GM11168 (cell line): ENCODE measurements around the gene TTLL5.

Source experiments
- in situ Hi-C: fragments of 300-500 bp; cut with MboI; formaldehyde crosslinking; loops from one replicate; pipeline ENCODE4 v1.12.0; 2022; ENCODE audit warnings: low sequenced_read_pairs; ENCODE audit not compliant: unreplicated experiment

TTLL5 gene, protein sequence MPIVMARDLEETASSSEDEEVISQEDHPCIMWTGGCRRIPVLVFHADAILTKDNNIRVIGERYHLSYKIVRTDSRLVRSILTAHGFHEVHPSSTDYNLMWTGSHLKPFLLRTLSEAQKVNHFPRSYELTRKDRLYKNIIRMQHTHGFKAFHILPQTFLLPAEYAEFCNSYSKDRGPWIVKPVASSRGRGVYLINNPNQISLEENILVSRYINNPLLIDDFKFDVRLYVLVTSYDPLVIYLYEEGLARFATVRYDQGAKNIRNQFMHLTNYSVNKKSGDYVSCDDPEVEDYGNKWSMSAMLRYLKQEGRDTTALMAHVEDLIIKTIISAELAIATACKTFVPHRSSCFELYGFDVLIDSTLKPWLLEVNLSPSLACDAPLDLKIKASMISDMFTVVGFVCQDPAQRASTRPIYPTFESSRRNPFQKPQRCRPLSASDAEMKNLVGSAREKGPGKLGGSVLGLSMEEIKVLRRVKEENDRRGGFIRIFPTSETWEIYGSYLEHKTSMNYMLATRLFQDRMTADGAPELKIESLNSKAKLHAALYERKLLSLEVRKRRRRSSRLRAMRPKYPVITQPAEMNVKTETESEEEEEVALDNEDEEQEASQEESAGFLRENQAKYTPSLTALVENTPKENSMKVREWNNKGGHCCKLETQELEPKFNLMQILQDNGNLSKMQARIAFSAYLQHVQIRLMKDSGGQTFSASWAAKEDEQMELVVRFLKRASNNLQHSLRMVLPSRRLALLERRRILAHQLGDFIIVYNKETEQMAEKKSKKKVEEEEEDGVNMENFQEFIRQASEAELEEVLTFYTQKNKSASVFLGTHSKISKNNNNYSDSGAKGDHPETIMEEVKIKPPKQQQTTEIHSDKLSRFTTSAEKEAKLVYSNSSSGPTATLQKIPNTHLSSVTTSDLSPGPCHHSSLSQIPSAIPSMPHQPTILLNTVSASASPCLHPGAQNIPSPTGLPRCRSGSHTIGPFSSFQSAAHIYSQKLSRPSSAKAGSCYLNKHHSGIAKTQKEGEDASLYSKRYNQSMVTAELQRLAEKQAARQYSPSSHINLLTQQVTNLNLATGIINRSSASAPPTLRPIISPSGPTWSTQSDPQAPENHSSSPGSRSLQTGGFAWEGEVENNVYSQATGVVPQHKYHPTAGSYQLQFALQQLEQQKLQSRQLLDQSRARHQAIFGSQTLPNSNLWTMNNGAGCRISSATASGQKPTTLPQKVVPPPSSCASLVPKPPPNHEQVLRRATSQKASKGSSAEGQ (N-terminal part only)

DNA sequence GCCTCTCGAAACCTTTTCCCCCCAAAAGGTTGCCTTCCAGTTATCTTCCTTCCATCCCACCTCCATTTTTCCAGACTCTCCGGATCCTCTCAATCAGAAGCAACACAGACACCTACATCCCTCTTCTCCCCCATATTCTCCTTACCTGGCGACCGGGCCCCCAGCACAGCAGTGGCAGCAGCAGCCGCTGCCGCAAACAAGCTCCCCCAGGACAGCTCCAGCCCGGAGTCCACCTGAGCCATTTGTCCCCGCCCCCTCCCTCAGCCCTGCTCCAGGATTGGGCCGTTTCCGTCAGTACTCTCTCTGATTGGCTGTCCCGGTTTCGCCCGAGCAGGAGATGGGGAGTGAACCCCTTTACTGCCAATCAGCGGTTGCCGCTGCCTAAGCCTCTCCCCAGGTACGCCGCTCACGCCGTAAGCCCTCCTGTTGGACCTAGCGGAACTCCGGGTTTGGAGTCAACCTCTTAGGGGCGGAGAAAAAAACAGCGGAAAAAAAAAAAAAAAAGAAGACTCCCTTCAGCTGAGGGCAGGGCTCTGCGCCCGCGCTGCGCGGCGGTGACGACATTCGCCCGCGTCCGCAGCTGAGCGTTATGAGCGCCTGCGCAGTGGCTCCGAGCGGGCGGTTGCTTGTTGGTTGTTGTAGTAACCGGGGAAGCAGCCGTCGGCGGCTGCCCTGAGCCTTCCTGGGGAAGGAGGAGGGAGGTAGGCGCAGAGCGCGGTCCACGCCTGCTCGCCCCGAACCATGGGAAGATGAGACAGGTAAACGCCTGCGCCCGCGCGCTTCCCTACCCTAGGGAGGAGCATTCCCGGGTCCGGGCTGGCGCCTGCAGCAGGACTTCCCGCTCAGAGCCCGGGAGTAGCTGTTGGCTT is at the start of gene TTLL5, which contains the start of gene ERG28:
TTLL5 (plus strand) TSS at position 617 of the 869 bp plus-strand sequence. CDS start 1,904 bp downstream, outside the sequence.
ERG28 (minus strand) TSS at position 247 of the 869 bp plus-strand sequence. CDS start 3,374 bp downstream, outside the sequence.
- in situ Hi-C loops = no loop called here

DNA sequence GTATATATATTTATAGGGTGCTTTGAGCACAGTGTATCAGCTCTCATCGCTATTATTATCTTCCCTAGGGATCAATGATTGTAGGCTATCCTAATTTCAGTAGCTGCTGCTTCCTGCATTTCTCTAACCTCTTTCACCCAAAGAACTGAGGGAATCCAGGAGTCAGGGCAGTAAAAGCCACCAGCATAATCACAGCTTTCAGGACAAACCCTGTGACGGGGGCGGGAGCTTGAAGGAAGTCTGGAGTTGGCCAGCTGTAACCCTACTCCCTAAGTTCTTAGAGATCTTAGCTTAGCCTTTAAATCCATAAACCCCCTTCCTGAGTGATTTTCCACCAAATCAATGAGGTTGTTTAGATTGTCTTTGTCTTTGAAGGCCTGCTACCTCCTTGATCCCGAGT is 48.9 kb upstream of the TTLL5 start:
- in situ Hi-C loops = no loop called here

DNA sequence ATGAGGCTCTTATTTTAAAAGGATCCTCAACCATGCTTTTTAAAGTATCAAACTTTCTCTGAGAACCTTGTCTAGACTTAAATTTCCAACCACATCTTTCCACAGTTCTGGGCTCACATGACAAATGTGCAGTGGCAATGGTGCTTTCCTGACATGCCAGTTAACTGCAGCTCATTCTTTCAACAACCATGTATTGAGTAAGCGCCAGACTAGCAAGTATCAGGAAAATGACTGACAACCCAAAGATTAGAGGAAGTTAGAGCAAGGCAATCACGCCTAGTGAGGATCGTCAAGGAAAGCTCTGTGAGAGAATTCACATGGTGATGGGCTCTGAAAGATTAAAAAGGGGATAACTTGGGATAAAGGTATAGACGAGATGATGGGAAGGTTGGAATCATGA is 46.9 kb upstream of the TTLL5 start:
- in situ Hi-C loops = no loop called here

DNA sequence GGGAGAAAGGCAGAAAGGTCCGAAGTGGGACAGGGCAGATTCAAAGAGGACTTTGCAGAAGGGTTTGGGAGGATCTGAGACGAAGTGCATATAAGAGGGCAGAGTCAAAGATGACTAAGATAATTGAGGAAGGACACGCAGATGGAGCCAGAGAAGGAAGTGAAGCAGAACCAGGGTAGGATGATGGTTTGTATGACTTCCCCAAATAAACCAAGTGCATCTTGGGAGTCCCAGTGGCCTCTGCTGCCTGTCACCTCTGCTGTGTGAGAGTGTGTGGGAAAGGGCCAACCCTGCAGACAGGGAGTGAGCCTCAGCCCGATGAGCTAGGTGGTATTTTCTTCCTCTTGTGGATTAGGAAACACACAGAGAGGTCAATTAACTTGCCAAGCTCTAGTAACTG is 45.8 kb upstream of the TTLL5 start:
- in situ Hi-C loops = no loop called here

DNA sequence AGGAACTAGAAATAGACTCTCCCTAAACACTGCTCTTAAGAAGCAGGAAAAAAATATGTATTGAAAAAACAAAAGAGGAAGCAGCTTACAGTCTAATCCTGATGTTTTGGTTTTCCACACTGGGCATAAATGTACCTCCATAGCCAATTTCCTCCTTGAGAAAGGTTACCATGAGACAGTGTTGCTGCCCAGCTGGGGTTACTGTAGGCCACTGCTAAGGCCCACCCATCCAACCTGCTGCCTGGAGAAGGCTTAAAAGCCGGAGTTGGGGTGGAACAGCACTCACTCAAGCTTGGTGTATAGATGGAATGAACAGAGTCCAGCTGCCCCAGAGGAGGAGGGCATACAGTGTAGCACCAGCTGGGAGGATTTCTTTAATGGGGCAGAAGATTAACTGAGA is 41.5 kb upstream of the TTLL5 start:
- in situ Hi-C loops = no loop called here

DNA sequence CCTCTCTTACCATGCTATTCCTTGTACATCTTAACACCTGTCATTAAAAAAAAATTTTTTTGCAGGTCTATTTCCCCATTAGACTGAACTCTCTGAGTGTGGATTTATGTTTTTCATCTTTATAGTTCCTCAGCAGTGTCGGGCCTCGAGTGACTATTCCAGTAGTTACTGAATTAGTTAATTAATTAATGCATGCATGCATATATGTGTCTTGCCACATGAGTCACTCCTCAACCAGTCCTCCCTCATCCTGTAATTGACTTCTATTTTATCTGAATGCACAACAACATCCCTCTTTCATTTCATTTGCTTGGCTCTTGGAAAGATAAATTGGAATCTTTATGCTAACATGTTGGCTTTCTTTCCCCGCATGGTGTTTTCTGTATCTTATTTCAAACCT is 36.0 kb upstream of the TTLL5 start:
- in situ Hi-C loops = no loop called here

DNA sequence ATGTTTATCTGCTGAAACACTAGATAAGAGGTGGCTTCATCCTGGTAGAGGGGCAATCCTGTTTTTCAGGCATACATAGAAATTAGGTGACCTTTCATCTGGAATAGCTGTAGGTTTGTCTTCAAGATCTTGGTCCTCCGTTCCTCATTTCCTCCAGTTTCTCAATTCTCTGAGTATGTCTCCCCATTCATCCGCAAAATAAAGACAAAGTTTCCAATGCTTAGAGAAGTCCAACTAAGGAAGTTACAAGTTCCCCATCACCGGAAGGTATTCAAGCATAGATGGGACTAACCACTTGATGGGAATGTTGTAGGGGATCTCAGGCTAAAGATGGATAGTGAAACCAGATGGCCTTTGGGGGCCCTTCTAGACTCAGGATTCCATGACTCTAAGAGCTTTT is 34.6 kb upstream of the TTLL5 start:
- in situ Hi-C loops = no loop called here

DNA sequence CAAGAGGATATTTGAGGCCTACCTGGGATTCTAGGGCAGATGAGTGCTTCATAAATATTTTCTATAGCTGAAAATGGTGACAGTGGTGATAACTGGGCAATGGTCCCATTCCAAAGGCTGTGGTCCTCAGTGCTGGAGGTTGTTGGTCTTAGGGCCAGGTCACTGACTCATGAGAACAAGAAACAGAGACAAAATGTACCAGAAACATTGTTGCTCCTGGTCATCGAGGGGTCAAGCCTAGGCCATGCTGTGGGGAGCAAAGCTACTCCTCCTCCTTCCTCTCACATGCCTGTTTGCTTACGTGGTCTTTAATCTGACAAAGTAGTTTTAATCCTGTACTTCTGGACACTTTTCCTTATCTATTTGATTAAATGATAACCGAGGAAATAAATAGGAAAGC is 34.2 kb upstream of the TTLL5 start:
- in situ Hi-C loops = no loop called here

DNA sequence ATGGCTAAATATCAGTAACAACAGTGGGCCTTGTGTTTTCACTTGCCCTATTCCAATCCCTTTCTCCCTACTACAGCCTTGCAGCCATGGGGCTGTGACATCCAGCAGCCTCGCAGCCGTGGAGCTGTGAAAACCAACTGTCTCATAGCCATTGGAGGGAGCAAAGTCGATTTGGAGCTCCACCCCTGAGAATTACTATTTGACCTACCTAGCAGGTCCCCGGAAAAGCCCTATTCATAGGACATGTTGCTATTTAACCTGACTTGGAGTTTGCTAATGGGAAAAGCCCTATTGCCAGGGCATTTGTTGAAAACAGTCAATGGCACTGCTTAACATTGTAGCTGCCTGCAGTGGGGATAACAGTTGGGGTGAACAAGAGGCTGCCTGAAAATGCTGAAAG is 33.6 kb upstream of the TTLL5 start:
- in situ Hi-C loops = no loop called here

DNA sequence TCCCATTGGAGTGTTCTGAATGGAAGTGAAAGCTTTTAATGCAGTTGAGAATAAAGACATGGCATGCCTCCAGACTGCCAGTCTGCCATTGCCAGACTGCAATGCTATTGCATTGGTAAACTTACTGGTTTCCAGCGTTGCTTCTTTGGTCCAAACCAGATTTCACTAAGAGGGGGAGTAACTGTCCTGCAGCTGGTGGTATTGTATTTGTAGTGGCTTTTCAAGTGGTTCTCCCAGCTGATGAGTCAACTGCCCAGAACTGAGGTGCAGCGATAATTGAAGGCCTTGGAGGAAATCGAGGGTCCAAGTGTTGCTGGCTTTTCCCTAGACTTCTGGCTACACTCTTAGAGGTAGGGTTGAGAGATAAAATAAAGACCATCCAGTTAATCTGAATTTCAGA is 32.2 kb upstream of the TTLL5 start:
- in situ Hi-C loops = no loop called here

DNA sequence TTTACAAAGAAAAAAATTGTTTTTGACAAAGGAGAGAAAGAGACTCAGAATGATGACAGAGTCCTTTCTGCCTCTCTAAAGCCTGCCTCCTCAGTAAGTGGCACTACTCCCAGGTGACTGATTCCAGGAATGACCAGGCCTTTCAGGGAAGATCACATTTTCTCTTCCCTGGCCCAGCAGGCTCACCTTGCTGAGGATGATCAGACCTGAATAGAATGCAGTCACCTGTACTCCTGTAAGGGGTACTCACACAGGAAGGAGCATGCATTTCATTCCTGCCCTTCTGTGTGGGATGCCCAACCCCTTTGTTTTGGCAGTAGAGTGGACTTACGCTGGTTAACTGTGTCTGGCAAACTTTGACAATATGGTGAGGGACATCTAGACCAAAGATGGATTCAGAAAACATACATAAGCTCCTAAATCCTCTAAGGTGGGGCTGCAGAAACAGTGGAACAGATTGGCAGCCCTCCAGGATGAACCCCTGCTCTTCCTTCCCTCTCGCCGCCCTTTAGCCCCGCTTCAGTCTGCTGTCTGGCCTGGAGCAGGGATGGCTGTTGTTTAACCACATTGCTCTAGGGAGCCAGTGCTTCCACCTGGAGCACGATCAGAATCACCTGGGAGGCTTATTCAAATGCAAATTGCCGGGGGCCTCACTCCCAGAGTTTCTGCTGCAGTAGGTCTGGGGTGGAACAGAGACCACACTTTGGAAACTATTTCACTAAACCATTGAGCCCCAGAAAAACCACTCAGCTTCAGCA is 30.2 kb upstream of the TTLL5 start:
- in situ Hi-C loops = no loop called here

DNA sequence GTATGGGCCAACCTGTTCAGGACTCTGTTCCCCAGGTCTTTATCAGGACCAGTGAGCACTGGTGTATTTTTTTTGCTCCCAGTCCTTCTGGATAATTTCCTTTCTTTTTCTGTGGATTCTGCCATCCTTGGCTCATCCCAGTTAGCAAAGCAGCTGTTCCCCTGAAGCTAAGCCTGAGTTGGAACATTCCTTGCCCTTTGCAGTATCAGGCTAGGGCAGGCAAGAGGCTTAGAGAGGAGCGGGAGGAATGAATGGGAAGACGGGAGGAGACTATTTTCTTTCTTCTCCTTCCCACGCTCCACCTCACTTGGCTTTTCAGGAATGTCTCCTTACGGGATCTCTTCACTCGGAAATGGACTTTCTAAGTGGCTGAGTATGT is 29.6 kb upstream of the TTLL5 start:
- in situ Hi-C loops = no loop called here

DNA sequence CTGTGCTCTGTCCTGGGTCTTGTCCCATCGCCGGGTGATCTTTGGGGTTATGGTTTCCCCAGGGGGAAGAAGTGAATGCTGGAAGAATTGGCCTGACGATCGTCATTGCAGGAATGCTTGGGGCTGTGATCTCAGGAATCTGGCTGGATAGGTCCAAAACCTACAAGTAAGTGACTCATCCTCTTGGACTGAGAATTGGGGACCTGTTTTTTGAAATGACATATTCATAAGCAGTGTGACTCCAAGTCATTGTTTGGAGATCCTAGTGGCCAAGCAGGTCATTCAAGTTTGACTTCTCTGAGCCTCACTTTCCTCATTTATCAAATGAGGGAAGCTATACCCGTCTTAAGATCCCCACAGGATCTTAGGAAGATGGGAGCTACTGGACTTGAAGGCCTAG is 26.2 kb upstream of the TTLL5 start:
- in situ Hi-C loops = no loop called here

DNA sequence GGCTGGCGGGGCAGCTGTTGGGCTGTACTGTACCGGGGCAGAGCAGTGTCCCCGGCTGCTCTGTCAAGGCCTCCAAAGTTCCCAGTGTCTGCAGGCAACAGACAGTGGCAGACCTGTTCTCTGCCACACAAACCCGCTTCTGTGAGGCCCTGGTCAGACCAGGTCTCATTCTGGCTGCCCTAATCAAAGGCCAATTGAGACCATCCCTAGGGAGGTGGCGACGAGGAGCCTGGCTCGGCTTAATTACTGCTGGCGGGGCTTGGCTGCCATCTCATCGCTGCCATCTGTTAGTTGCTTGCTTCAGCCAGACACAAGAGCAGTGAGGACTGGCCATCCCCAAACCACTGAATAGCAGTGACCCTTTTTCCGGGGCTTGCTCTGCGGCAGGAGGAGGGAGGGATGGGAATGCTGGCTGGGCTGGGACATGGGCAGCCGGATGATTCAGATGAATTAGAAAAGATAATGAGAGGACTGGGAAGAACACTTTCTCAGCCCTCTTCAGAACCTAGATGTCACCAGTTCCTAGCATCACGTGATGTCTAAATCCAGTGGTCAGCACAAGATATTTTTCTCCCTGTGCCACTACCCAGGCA is 24.9 kb upstream of the TTLL5 start:
- in situ Hi-C loops = no loop called here

DNA sequence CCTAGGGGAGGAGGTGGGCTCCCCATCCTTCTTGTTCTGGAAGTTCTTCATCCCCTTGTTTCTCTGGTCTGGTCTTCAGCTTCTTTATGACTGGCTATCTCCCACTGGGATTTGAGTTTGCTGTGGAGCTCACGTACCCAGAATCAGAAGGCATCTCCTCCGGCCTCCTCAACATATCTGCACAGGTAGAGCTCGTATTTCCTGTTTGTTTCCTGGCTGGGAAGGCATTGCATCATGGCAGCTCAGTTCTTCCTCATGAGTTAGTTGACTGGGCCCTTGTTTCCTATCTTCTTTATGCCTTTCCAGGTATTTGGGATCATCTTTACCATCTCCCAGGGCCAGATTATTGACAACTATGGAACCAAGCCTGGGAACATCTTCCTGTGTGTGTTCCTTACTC is 20.2 kb upstream of the TTLL5 start:
- in situ Hi-C loops = no loop called here

DNA sequence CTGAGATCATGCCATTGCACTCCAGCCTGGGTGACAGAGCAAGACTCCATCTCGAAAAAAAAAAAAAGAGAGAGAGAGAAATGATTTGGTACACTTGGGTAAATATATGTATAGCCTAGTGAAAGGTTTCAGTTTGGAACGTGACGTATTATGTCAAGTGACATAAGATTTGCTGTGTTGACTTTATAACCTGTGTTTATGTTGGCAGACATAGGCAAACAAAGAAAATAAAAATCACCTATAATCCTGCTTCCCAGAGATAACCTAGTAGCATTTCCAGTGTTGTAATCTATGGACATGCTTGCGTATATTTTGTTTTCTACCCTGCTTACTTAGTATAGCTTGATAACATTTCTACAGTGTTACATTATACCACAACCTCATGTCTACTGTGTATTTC is 17.1 kb upstream of the TTLL5 start:
- in situ Hi-C loops = no loop called here

DNA sequence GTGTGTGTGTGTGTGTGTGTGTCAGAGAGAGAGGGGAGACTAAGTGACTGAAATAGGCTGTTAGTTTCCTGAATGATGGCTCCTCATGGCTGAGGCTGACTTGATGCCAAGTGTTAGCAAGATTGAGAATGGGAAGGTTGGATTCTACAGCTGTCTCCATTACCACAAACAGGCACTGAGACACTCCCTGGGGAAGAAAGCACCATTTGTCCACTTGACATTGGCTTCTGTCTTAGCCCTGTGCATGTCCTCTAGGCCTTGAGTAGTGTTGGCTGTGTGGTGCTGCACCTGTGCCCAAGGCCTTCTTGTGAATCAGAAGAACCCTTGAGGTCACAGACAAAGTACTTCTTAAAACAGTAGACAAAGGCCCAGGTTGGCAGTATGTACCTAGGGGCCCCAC is 16.0 kb upstream of the TTLL5 start:
- in situ Hi-C loops = no loop called here

DNA sequence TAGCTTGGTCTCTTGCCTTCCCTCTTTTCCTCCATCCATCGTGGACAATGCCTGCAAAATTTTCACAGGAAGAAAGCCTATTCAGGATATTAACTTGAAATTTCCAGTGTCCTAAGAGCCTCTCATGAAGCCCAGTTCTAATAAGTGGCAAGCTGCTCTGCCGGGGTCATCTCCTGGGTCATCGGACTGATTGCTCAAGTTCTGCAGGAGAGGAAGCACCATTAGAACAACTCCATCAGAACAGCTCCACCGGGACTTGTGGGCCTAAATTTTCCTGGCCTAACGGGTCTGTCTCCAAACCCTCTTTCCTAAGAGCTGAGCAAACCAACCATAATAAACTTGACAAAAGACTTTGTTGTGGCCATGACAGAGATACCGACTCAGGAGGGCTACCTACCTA is 14.3 kb upstream of the TTLL5 start:
- in situ Hi-C loops = no loop called here

DNA sequence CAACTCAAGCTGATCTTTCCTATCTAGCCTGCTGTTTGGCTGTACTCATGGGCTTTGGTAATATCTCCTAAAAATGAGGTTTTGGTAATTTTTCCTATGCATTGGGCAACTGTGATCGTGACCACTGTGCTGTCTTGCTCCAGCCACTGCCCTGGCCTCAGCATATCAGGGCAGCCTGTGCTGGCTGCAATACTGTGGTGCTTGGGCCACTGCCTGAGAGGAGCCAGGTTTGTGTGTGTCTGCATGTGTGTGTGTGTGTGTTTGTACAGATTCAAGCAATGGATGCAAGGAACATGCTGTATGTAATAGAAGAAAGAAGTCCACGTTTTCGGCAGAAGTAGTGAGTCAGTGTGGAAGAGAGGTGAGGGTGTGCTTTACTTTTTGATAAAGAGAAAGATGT is 13.4 kb upstream of the TTLL5 start:
- in situ Hi-C loops = no loop called here
